ENCODE measurements around the gene SLC6A19. TPM values are rescaled to one million over a fixed set of nuclear protein-coding genes. Genes with fewer than 3 reads are reported as not detected.

SLC6A19 gene
- total and polyA plus RNA-seq, 2 of the 4 experiments (the other 2 are of a cell fraction), result not detected

- Histone ChIP-seq H2AK5ac (ENCODE audit: low read depth, low read length) (no peak overlapping the region), H3K9ac (ENCODE audit: low read depth, low read length) (no peak overlapping the region), H3K4me1 (ENCODE audit: control insufficient read depth, insufficient read depth, low read length) (no peaks in the 10 kb centered on the region), H2AFZ (replicated peaks; ENCODE audit: low read length, poor library complexity) (no peak overlapping the region), H3K79me1 (ENCODE audit: low read depth in 1 of 2, low read length in 2 of 2) (no peaks in the 10 kb centered on the region), H4K5ac (ENCODE audit: low read depth, low read length) (no peak overlapping the region), H3K14ac (replicated peaks; ENCODE audit: low read depth, low read length) (no peak overlapping the region), H2AK9ac (replicated peaks; ENCODE audit: low read depth, low read length, poor library complexity) (no peak overlapping the region), H2BK5ac (ENCODE audit: low read depth, low read length, poor library complexity, severe bottlenecking) (no peak overlapping the region), H4K91ac (ENCODE audit: insufficient read depth, low read depth, low read length) (no peak overlapping the region), H2BK20ac (ENCODE audit: low read depth, low read length) (no peak overlapping the region), H2BK120ac (ENCODE audit: low read depth, low read length) (no peak overlapping the region), H2BK15ac (ENCODE audit: low read depth, low read length) (no peak overlapping the region), H3K4me3 (ENCODE audit: insufficient read depth, low read depth, low read length) (no peak overlapping the region), H4K20me1 (ENCODE audit: insufficient read depth, low read length) (no peaks in the 10 kb centered on the region), H4K8ac (ENCODE audit: low read depth in 2 of 2, low read length in 2 of 2) (no peak overlapping the region), H3K9me1 (ENCODE audit: insufficient read depth, low read length) (no peaks in the 10 kb centered on the region), H3K56ac (ENCODE audit: extremely low read depth, insufficient read depth, low read length) (no peak overlapping the region), H3K18ac (ENCODE audit: low read depth, low read length) (no peak overlapping the region), H3K4ac (ENCODE audit: low read depth, low read length) (no peak overlapping the region), H3K4me2 (ENCODE audit: low read depth, low read length) (no peak overlapping the region), H3K23ac (ENCODE audit: low read depth, low read length) (no peak overlapping the region), H3K9me3 (ENCODE audit: control insufficient read depth, insufficient read depth, low read length) (no peaks in the 10 kb centered on the region), H3K27ac (ENCODE audit: insufficient read depth, low read length) (no peak overlapping the region), H3K36me3 (ENCODE audit: control insufficient read depth, insufficient read depth, low read length) (no peaks in the 10 kb centered on the region), H3K27me3 (ENCODE audit: control insufficient read depth, insufficient read depth, low read length) (peaks cover 25% of the 10 kb centered on the region; the same call in 1 of the 2 replicates)
- TF ChIP-seq CHD1 (IDR thresholded peaks at IDR 0.05; ENCODE audit: low read depth, low read length), result no peak
- no peak for TF ChIP-seq NFE2L2 (IDR thresholded peaks at IDR 0.05; ENCODE audit: low read depth, low read length)
- TF ChIP-seq FOS (IDR thresholded peaks at IDR 0.05; ENCODE audit: low read depth, low read length), result no peak
- no peak for TF ChIP-seq BHLHE40 (IDR thresholded peaks at IDR 0.05; ENCODE audit: low read depth, low read length)
- TF ChIP-seq, protein P1, sequence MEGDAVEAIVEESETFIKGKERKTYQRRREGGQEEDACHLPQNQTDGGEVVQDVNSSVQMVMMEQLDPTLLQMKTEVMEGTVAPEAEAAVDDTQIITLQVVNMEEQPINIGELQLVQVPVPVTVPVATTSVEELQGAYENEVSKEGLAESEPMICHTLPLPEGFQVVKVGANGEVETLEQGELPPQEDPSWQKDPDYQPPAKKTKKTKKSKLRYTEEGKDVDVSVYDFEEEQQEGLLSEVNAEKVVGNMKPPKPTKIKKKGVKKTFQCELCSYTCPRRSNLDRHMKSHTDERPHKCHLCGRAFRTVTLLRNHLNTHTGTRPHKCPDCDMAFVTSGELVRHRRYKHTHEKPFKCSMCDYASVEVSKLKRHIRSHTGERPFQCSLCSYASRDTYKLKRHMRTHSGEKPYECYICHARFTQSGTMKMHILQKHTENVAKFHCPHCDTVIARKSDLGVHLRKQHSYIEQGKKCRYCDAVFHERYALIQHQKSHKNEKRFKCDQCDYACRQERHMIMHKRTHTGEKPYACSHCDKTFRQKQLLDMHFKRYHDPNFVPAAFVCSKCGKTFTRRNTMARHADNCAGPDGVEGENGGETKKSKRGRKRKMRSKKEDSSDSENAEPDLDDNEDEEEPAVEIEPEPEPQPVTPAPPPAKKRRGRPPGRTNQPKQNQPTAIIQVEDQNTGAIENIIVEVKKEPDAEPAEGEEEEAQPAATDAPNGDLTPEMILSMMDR (conservative IDR thresholded peaks at IDR 0.05; ENCODE audit: low read depth, low read length), result no peak
- TF ChIP-seq CEBPB (IDR thresholded peaks at IDR 0.05; ENCODE audit: low read depth, low read length), result no peak
- no peak for TF ChIP-seq MAZ (IDR thresholded peaks at IDR 0.05; ENCODE audit: borderline replicate concordance, low read depth, low read length)
- TF ChIP-seq USF2 (IDR thresholded peaks at IDR 0.05; ENCODE audit: low read depth, low read length), result no peak
- no peak for TF ChIP-seq RAD21 (IDR thresholded peaks at IDR 0.05; ENCODE audit: low read length)
- ChIA-PET POLR2A (ENCODE audit: unreplicated experiment) (no interaction called here), CTCF (no interaction called here)
- intact Hi-C loops (cut with micrococcal nuclease), result no loop called here
- in situ Hi-C loops (cut with MboI; ENCODE audit: low sequenced_read_pairs), result no loop called here
- no CpG with 5 or more reads among the region's 12 CpGs for WGBS, 2 experiments (ENCODE audit: extremely low coverage in 2 of 2, insufficient read length in 1 of 2)
- ATAC-seq (ENCODE audit: low read depth) (no peak), DNase-seq (no peak)
- dilution Hi-C loops (cut with HindIII; ENCODE audit: low sequenced_read_pairs, unreplicated experiment), result no loop called here
- no TSS peak for BruUV-seq (replicated peaks)
These were observed 11.1 kb upstream of the SLC6A19 start for GRCh38 chr5:1190278-1190677.

Data from IMR-90 (cell line).